ENCODE data around the gene FOXP4. TPM values are rescaled to one million over a fixed set of nuclear protein-coding genes. Genes with fewer than 3 reads are reported as not detected.

The FOXP4 gene
- total and polyA plus RNA-seq, 4 donors, result 2.5 to 16.0 (median 4.3) TPM

GRCh38 chr6:41515995-41516394 lies 30.2 kb upstream of the FOXP4 start:
- H3K4me1 ChIP-seq (ENCODE audit: control insufficient read depth in 4 of 4, insufficient read depth in 4 of 4, low read length in 3 of 4), result no peaks in the 10 kb centered on the region
- no peak overlapping the region for H3K9ac ChIP-seq (ENCODE audit: low read depth in 1 of 2, low read length in 2 of 2)
- no peaks in the 10 kb centered on the region for H3K36me3 ChIP-seq (ENCODE audit: control insufficient read depth in 4 of 4, insufficient read depth in 3 of 4, low read depth in 1 of 4, low read length in 3 of 4)
- no peak for DNase-seq (ENCODE audit: low spot score)
- no peak for TF ChIP-seq FOXA2 (IDR thresholded peaks at IDR 0.05)
- no peak for TF ChIP-seq EGR1 (IDR thresholded peaks at IDR 0.05; ENCODE audit: low read depth in 2 of 2)
- no peak for TF ChIP-seq CTCF (IDR thresholded peaks at IDR 0.05; ENCODE audit: low read depth, low read length, missing input control)
- no peak for TF ChIP-seq SP1 (IDR thresholded peaks at IDR 0.05)
- no peak for TF ChIP-seq JUND (IDR thresholded peaks at IDR 0.05)
- TF ChIP-seq RAD21 (IDR thresholded peaks at IDR 0.05), result no peak
- TF ChIP-seq YY1 (IDR thresholded peaks at IDR 0.05), result no peak
- no peak for TF ChIP-seq MAX (IDR thresholded peaks at IDR 0.05)
- TF ChIP-seq REST (IDR thresholded peaks at IDR 0.05), result no peak
- no peaks in the 10 kb centered on the region for H3K9me3 ChIP-seq (ENCODE audit: control insufficient read depth in 4 of 4, low read length in 3 of 4)
- WGBS, result 95% methylated on average over 6 of the region's 6 CpGs
- H3K27me3 ChIP-seq (ENCODE audit: control insufficient read depth in 4 of 4, insufficient read depth in 4 of 4, low read length in 3 of 4), result no peaks in the 10 kb centered on the region
- H3K4me3 ChIP-seq (ENCODE audit: low read depth in 1 of 3, low read length in 3 of 3), result no peak overlapping the region
- H3K27ac ChIP-seq (ENCODE audit: low read depth in 1 of 2, low read length in 2 of 2), result no peak overlapping the region

DNA sequence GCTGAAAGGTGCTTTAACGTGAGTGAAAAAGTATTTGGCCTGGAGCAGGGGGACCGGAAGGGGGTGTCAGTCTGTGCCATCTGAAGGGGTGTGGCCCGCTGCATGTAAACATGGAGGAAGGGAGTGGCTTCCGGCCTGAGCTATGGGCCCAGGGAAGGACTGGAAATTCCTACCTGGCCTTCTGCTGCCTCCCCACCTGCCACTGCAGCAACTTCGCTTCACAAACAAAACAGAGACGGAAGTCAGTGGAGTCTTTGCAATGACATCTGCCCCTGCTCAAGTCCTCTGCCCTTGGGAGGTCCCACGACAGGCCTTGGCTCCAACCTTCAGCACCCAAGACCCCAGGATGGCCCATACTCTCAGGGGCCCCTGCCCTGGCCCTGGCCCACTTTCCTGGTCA lies 28.1 kb upstream of the FOXP4 start:
- H3K27ac ChIP-seq (ENCODE audit: low read depth in 1 of 2, low read length in 2 of 2), result no peak overlapping the region
- TF ChIP-seq FOXA1 (IDR thresholded peaks at IDR 0.05), result no peak
- no peak for TF ChIP-seq CTCF (IDR thresholded peaks at IDR 0.05; ENCODE audit: low read depth, low read length, missing input control)
- TF ChIP-seq YY1 (IDR thresholded peaks at IDR 0.05), result no peak
- no peak for TF ChIP-seq MAX (IDR thresholded peaks at IDR 0.05)
- no peak for TF ChIP-seq NR2F2 (IDR thresholded peaks at IDR 0.05)
- TF ChIP-seq GABPA (IDR thresholded peaks at IDR 0.05 in 1 of 2, conservative IDR thresholded peaks at IDR 0.05 in 1 of 2), result no peak
- TF ChIP-seq TAF1 (conservative IDR thresholded peaks at IDR 0.05), result no peak
- no peak for TF ChIP-seq EGR1 (IDR thresholded peaks at IDR 0.05; ENCODE audit: low read depth in 2 of 2)
- H3K4me3 ChIP-seq (ENCODE audit: low read depth in 1 of 3, low read length in 3 of 3), result no peak overlapping the region
- no peak for DNase-seq (ENCODE audit: low spot score)
- no peak overlapping the region for H3K9ac ChIP-seq (ENCODE audit: low read depth in 1 of 2, low read length in 2 of 2)
- H3K36me3 ChIP-seq (ENCODE audit: control insufficient read depth in 4 of 4, insufficient read depth in 3 of 4, low read depth in 1 of 4, low read length in 3 of 4), result no peaks in the 10 kb centered on the region
- H3K9me3 ChIP-seq (ENCODE audit: control insufficient read depth in 4 of 4, low read length in 3 of 4), result no peaks in the 10 kb centered on the region
- no peaks in the 10 kb centered on the region for H3K27me3 ChIP-seq (ENCODE audit: control insufficient read depth in 4 of 4, insufficient read depth in 4 of 4, low read length in 3 of 4)
- no peaks in the 10 kb centered on the region for H3K4me1 ChIP-seq (ENCODE audit: control insufficient read depth in 4 of 4, insufficient read depth in 4 of 4, low read length in 3 of 4)
- 83% methylated on average over 7 of the region's 7 CpGs for WGBS

Data from liver (tissue), 9 donors.